ENCODE results near the gene NIPBL.

Gene NIPBL

DNA sequence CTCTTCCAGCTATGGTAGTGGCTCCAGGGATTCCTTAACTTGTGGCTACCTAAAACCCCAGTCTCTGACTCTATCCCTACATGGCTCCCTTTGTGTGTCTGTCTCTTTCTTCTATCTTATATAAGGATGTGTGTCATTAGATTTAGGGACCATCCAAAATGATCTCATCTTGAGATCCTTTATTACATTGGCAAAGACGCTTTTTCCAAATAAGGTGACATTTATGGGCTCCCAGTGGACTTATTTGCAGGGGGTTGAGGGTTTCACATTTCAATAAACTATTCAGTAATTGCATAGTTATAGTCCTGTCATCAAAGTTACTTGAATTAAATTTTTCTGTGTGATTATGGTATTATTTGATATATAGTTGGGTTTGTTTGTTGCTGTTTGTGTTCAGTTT is 59.2 kb downstream of the NIPBL start:
- no peak for DNase-seq (ENCODE audit: extremely low spot score)
- TF ChIP-seq, protein P1, sequence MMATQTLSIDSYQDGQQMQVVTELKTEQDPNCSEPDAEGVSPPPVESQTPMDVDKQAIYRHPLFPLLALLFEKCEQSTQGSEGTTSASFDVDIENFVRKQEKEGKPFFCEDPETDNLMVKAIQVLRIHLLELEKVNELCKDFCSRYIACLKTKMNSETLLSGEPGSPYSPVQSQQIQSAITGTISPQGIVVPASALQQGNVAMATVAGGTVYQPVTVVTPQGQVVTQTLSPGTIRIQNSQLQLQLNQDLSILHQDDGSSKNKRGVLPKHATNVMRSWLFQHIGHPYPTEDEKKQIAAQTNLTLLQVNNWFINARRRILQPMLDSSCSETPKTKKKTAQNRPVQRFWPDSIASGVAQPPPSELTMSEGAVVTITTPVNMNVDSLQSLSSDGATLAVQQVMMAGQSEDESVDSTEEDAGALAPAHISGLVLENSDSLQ (IDR thresholded peaks at IDR 0.05): peak; percentile 1; the same call in 1 of the 2 replicates
- TF ChIP-seq FOXM1 (IDR thresholded peaks at IDR 0.05; ENCODE audit: borderline replicate concordance) (no peak), SUZ12 (IDR thresholded peaks at IDR 0.05) (no peak)
- POLR2A ChIA-PET: no interaction called here
- CTCF ChIA-PET: no interaction called here

DNA sequence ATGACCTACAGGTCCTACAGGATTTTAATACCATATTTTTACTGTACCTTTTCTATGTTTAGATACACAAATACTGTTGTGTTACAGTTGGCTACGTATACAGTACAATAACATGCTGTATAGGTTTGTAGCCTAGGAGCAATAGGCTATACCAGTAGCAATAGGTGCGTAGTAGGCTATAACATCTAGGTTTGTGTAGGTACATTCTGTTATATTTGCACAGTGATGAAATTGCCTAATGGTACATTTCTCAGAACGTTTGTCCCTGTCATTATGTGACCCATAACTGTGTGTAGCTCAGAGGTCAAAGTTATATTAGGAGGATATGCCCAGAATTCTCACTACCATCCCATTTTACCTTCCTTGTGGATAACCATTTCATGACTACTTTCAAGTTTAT is 59.7 kb downstream of the NIPBL start:
- no peak for DNase-seq (ENCODE audit: extremely low spot score)
- TF ChIP-seq FOXM1 (IDR thresholded peaks at IDR 0.05; ENCODE audit: borderline replicate concordance) (no peak), FOXA1 (IDR thresholded peaks at IDR 0.05) (no peak), L3MBTL2 (conservative IDR thresholded peaks at IDR 0.05) (no peak), HDGF (IDR thresholded peaks at IDR 0.05; ENCODE audit: borderline replicate concordance) (no peak), ELF4 (IDR thresholded peaks at IDR 0.05) (no peak)
- TF ChIP-seq, protein P1 (IDR thresholded peaks at IDR 0.05): no peak
- ChIA-PET CTCF (no interaction called here), POLR2A (no interaction called here)

DNA sequence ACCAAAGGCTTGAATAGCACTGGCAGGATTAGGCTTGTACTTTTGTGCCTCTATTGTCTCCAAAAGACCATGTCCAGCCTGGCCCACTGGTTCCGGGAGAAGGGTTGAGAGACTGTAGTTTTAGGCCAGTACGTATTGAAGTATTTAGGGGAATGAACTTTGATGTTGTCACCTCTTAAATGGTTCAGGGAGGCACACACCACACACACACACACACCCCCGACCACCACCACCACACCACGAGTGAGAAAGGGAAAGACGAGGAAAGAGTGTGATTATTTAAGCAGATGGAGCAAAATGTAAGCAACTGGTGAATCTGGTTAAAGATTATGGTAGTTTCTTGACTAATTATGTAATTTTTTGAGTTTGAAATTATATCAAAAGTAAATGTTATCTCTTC is 61.6 kb downstream of the NIPBL start:
- TF ChIP-seq CTBP1 (IDR thresholded peaks at IDR 0.05; ENCODE audit: borderline replicate concordance) (no peak), BHLHE40 (IDR thresholded peaks at IDR 0.05; ENCODE audit: borderline replicate concordance) (no peak), ELF4 (IDR thresholded peaks at IDR 0.05) (no peak), ARNT (IDR thresholded peaks at IDR 0.05) (no peak), SP1 (IDR thresholded peaks at IDR 0.05) (no peak), FOXM1 (IDR thresholded peaks at IDR 0.05; ENCODE audit: borderline replicate concordance) (no peak), SUZ12 (IDR thresholded peaks at IDR 0.05) (no peak), ZNF384 (IDR thresholded peaks at IDR 0.05) (no peak), FOXA1 (IDR thresholded peaks at IDR 0.05) (no peak), FOXK2 (IDR thresholded peaks at IDR 0.05) (no peak), NFRKB (IDR thresholded peaks at IDR 0.05) (no peak), HDGF (IDR thresholded peaks at IDR 0.05; ENCODE audit: borderline replicate concordance) (no peak), TARDBP (IDR thresholded peaks at IDR 0.05) (no peak), LEF1 (IDR thresholded peaks at IDR 0.05; ENCODE audit: borderline replicate concordance) (no peak), L3MBTL2 (conservative IDR thresholded peaks at IDR 0.05) (no peak)
- TF ChIP-seq, protein P1 (IDR thresholded peaks at IDR 0.05): no peak
- DNase-seq (ENCODE audit: extremely low spot score): no peak
- POLR2A ChIA-PET: no interaction called here
- CTCF ChIA-PET: no interaction called here

DNA sequence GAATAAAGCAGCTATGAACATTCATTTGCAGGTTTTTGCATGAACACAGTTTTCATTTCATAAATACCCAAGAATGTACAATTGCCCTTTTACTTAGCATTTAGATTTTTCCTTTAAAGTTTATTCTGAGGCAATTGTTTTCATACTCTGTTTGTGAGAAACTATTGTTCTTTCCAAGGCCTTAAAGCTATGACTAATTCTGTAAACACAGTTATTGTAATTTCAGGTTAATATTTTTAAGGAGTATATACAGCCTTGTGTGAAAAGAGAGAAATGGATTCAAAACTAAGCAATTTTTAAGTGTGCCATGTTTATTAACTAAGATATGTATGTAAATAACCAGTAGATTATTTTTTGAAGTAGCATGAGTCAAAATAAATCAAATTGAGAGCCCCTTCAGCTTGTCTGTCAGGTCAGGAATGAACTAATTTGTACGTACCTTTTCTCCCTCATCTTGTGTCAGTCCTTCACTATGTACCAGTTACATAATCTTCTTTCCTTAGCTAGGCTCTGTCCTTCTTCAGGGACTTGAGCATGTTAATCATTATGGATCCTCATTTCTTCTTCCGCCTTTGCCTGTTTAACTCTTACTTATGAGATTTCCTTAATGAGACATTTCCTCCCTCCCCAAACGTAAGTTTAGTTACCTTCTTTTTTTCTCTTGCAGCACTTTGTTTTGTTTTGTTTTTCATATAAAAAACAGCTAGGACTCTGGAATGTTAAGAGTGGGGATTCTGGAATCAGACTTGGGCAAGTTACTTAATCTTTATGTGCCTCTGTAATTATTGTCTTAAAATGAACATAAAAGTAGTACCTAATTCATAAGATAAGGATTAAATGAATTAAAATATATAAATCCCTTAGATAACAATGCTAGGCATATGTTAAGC is 63.6 kb downstream of the NIPBL start:
- ChIA-PET CTCF (no interaction called here), POLR2A (no interaction called here)
- no peak for DNase-seq (ENCODE audit: extremely low spot score)
- TF ChIP-seq ZNF384 (IDR thresholded peaks at IDR 0.05) (no peak), TARDBP (IDR thresholded peaks at IDR 0.05) (no peak)
- TF ChIP-seq, protein P1 (IDR thresholded peaks at IDR 0.05): peak; percentile 32; the same call in 1 of the 2 replicates

DNA sequence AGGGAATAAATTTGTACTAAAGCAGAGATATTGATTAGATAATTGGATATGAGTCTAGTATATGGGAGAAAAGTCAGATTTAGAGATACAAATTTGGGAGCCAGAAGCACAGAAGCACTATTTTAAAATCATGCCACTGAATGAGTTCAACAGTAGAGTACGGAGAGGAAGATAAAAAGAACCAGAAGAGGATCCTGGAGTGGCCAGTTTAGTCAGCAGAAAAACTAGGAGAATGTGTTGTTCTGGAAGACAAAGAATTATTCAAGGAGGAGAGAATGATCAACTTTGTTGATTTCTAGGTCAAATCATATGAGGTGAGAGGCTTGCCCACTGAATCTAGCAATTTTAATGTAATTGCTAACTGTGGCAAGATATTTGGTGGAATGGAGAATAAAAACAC is 67.0 kb downstream of the NIPBL start:
- POLR2A ChIA-PET: no interaction called here
- TF ChIP-seq CTBP1 (IDR thresholded peaks at IDR 0.05; ENCODE audit: borderline replicate concordance) (no peak), SP1 (IDR thresholded peaks at IDR 0.05) (no peak), ARNT (IDR thresholded peaks at IDR 0.05) (no peak), ZNF384 (IDR thresholded peaks at IDR 0.05) (no peak), ELF4 (IDR thresholded peaks at IDR 0.05) (no peak), HDGF (IDR thresholded peaks at IDR 0.05; ENCODE audit: borderline replicate concordance) (no peak), FOXA1 (IDR thresholded peaks at IDR 0.05) (no peak), SUZ12 (IDR thresholded peaks at IDR 0.05) (no peak), BHLHE40 (IDR thresholded peaks at IDR 0.05; ENCODE audit: borderline replicate concordance) (no peak), L3MBTL2 (conservative IDR thresholded peaks at IDR 0.05) (no peak), FOXK2 (IDR thresholded peaks at IDR 0.05) (no peak), TARDBP (IDR thresholded peaks at IDR 0.05) (no peak), LEF1 (IDR thresholded peaks at IDR 0.05; ENCODE audit: borderline replicate concordance) (no peak)
- TF ChIP-seq, protein P1 (IDR thresholded peaks at IDR 0.05): no peak
- no peak for DNase-seq (ENCODE audit: extremely low spot score)
- CTCF ChIA-PET: no interaction called here

DNA sequence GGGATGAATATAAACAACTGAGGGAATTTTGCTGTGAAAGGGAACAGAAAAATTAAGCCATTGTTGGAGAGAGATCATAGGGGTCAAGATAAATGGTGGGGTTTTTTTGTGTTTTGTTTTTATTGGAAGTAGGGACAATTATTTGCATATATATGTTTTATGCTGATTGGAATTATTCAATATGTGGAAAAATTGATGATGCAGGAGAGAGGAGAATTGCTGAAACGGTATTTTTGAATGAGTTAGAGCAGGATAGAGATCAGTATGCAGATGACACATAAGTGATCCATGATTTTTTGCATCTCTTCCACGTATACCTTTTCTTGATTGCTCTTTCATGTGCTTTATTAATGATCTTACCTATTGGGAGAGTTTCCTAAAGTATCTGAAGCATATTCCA is 67.5 kb downstream of the NIPBL start:
- no peak for TF ChIP-seq FOXK2 (IDR thresholded peaks at IDR 0.05)
- TF ChIP-seq SP1 (IDR thresholded peaks at IDR 0.05): no peak
- TF ChIP-seq TARDBP (IDR thresholded peaks at IDR 0.05): no peak
- no peak for TF ChIP-seq HDGF (IDR thresholded peaks at IDR 0.05; ENCODE audit: borderline replicate concordance)
- TF ChIP-seq FOXA1 (IDR thresholded peaks at IDR 0.05): no peak
- no peak for TF ChIP-seq ARNT (IDR thresholded peaks at IDR 0.05)
- ChIA-PET CTCF (no interaction called here), POLR2A (no interaction called here)
- no peak for DNase-seq (ENCODE audit: extremely low spot score)

Data from HEK293T (cell line).